Fibroblast of pulmonary artery (primary cell): Measurements from ENCODE around the gene TMEM273.

ENCODE experiments used
- DNase-seq: peaks from one replicate; pipeline ENCODE4 v3.0.0-alpha.2; 2010; ENCODE audit warnings: low read depth
- H3K4me3 ChIP-seq: replicated peaks from 2 replicates; pipeline ENCODE4 v1.5.1; 2011; ENCODE audit warnings: low read depth, mild to moderate bottlenecking, control low read depth, low read length, moderate library complexity
- TF ChIP-seq, protein P1 (sequence below): IDR thresholded peaks from 2 replicates; pipeline ENCODE4 v1.5.1; 2011; ENCODE audit warnings: mild to moderate bottlenecking, control low read depth, low read length, inconsistent platforms; ENCODE audit errors: missing control alignments

Gene TMEM273, protein sequence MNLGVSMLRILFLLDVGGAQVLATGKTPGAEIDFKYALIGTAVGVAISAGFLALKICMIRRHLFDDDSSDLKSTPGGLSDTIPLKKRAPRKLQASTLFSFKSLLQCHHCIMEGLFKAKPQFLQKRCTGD

DNA sequence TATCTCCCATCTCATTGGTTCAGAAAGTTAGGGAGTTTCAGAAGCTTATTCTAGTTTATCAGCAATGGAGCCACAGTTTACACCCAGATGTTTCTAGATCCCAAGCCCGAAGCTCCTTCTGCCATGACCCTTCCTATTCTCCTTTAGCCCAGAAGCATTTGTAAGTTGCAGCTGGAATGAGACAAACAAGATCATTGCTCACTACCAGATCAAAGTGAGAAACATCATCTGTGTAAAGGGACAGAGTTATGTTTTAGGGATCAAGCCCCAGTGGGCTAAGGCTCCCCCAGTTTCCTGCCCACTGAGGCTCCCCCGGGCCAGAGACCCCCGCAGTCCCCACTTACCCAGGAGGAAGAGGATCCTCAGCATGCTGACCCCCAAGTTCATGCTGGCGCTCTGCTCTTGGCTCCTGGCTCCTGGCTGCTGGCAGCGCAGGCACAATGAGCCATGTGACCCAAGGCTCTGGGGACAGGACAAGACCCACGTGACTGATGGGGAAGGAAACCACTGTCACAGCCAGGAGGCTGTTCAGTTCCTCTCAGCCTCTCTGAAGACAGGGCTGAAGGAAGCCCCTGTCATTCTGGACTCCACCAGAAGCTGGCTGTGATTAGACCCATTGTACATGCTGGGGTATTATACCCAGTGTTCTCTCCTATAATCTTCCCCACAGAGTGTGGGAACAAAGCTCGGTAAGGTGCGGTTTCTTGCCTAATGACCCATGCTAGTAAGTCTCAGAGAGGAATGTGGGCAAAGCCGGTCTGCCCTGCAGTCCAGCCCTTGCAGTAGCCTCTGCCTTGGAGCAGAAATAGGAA lies at the start of gene TMEM273:
Gene TMEM273, minus strand, starts transcription at position 442 of the 812 bp plus-strand sequence. Its CDS starts 55 bp downstream, at position 387.
- DNase-seq: no peak
- TF ChIP-seq, protein P1, sequence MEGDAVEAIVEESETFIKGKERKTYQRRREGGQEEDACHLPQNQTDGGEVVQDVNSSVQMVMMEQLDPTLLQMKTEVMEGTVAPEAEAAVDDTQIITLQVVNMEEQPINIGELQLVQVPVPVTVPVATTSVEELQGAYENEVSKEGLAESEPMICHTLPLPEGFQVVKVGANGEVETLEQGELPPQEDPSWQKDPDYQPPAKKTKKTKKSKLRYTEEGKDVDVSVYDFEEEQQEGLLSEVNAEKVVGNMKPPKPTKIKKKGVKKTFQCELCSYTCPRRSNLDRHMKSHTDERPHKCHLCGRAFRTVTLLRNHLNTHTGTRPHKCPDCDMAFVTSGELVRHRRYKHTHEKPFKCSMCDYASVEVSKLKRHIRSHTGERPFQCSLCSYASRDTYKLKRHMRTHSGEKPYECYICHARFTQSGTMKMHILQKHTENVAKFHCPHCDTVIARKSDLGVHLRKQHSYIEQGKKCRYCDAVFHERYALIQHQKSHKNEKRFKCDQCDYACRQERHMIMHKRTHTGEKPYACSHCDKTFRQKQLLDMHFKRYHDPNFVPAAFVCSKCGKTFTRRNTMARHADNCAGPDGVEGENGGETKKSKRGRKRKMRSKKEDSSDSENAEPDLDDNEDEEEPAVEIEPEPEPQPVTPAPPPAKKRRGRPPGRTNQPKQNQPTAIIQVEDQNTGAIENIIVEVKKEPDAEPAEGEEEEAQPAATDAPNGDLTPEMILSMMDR: no peak
- no peak within 1 kb of the TSS for H3K4me3 ChIP-seq

DNA sequence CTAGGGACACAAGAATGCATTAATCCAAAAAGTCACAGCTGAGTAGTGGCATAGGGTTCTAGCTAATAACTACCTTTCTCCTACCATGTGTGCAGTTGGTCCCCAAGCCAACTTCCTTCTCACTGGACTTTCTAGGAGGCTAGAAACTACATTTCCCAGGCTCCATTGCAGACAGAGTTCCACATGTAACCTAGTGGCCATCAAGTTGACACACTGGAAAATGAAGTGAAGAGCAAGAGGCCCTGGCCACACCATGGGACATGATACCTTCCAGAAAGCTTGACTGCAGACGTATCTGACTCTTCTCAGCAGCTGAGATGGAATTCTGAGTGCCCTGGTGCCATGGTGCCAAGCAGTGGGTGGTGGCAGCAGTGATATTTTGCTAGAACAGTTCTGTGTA lies 49.8 kb upstream of the TMEM273 start:
- no peak overlapping the region for H3K4me3 ChIP-seq
- TF ChIP-seq, protein P1: no peak
- no peak for DNase-seq

DNA sequence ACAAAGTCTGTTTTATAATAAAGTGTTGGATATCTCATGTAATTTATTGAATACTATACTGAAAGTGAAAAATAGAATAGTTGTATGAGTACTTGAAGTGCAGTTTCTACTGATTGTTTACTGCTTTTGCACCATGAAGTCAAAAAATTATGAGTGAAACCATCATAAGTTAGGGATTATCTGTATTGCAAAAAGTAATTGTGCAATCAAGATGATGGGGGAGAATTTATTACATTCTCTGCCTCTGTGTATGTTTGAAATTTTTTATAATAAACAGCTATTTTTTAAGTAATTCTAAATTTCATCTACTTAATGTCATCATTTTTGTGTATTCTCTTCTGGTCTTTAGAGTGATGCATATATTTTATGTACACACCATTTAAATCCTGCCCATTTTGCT lies 47.2 kb upstream of the TMEM273 start:
- no peak overlapping the region for H3K4me3 ChIP-seq
- no peak for DNase-seq
- TF ChIP-seq, protein P1: no peak

DNA sequence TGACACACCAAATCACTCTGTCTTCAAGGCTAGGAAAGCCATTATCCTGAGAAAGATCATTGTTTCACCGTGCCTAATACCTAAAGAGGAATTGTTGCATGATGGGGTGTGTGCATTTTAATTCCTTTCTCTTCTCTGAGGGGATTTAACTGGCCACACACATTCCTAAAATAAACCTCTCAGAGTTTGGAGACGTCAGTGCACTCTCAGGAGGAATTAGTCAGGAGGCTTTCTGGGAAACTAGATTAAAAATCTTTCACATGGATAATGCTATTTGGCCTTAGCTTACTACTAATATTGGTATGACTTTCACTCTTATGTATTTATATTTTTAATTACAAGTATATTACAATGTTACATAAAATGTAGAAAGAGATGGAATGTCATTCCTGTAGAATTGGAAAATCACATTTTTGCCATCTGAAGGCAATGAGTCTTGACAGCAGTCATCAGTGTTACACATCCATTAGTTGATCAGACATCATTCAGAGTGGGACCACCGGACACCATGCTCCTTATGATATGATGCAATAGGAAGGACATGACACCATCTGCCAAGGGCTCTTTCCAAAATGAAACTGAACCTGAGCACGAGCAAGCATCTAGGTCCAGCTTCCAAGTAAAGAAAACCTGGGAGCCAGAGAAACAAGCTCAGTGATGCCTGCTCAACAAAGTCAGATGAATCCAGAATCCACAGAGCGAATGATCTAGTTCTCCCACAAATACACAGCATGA lies 43.1 kb upstream of the TMEM273 start:
- no peak overlapping the region for H3K4me3 ChIP-seq
- no peak for DNase-seq
- TF ChIP-seq, protein P1: no peak

DNA sequence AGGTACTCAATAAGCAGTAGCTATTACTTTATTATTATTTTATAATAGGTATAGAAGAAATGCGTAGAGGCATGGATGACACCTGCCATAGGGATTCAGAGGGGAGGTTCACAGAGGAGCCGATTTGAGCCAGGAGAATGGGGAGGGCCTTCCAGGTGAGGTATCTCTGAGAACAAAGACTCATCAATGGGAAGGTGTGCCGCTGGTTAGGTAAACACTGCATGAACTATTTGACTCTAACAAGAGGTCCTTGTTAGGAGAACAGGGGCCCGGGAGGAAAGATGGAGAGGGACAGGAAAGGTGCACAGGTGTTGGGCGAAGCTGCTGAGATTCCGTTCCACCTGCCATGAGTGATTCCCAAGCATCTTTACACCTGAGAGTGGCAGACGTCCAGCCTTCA lies 41.8 kb upstream of the TMEM273 start:
- TF ChIP-seq, protein P1: no peak
- H3K4me3 ChIP-seq: no peak overlapping the region

DNA sequence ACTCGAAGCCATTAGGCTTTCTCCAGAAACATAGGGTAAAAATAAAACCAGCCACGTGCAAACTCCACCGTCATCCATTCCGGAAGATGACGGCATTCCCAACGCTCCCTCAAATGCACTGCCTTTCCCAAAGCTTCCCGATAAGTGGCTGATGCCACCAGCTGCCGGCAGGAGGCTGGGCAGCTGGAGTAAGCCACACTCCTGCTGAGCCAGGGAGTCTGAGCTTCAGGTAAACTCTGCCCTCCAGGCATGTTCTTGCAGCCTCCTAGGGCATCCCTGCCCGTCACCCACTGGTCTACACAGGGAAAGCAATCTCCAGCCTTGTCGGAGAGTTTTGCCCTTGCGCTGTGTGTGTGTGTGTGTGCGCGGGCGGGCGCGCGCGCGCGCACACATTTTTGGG lies 40.5 kb upstream of the TMEM273 start:
- DNase-seq: no peak
- TF ChIP-seq, protein P1: no peak
- no peak overlapping the region for H3K4me3 ChIP-seq

More for the DNA sequence above, 41.8 kb upstream of the TMEM273 start:
- no peak for DNase-seq
